Measurements from ENCODE around the gene MPPE1. TPM values are rescaled to one million over a fixed set of nuclear protein-coding genes. Genes with fewer than 3 reads are reported as not detected.

MPPE1 gene
- polyA plus RNA-seq, 3 donors, result 53.4 to 96.8 (median 92.3) TPM

- H3K36me3 Mint-ChIP-seq, result no peaks in the 10 kb centered on the region
- H3K27me3 Mint-ChIP-seq (ENCODE audit: low read depth in 3 of 3), result peaks cover 0 to 8% (median 6%) of the 10 kb centered on the region in 3 donors
- no peaks in the 10 kb centered on the region for H3K4me1 ChIP-seq (ENCODE audit: control insufficient read depth in 1 of 2, insufficient read depth in 2 of 2, low read length in 2 of 2)
- TF ChIP-seq CTCF (IDR thresholded peaks at IDR 0.05), result no peak
- no peaks in the 10 kb centered on the region for H3K9me3 ChIP-seq (replicated peaks in 1 of 2; ENCODE audit: control insufficient read depth in 1 of 2, insufficient read depth in 1 of 2, low read length in 2 of 2)
- no peak overlapping the region for H3K9ac ChIP-seq (ENCODE audit: insufficient read depth, low read length, poor library complexity, severe bottlenecking)
- H3K79me2 ChIP-seq (ENCODE audit: insufficient read depth, low read length), result no peaks in the 10 kb centered on the region
- no peak overlapping the region for H3K4me3 Mint-ChIP-seq
- no peak overlapping the region for H3K27ac ChIP-seq (ENCODE audit: low read depth in 1 of 2, low read length in 2 of 2)
- intact Hi-C loops (cut with micrococcal nuclease), result no loop called here
- H3K36me3 ChIP-seq (replicated peaks in 1 of 2; ENCODE audit: control insufficient read depth in 1 of 2, insufficient read depth in 2 of 2, low read length in 2 of 2), result no peaks in the 10 kb centered on the region
- H3K9me3 Mint-ChIP-seq, result peaks cover 0 to 2% (median 0%) of the 10 kb centered on the region in 7 donors
- no peak for DNase-seq
- no peaks in the 10 kb centered on the region for H4K20me1 ChIP-seq (ENCODE audit: insufficient read depth, low read length)
- H3K27ac Mint-ChIP-seq, result no peak overlapping the region
- peaks cover 4% of the 10 kb centered on the region for H3K4me1 Mint-ChIP-seq
- H3K27me3 ChIP-seq (ENCODE audit: control insufficient read depth in 2 of 2, insufficient read depth in 2 of 2, low read length in 2 of 2), result no peaks in the 10 kb centered on the region
- no peak overlapping the region for H3K4me3 ChIP-seq (replicated peaks in 1 of 3; ENCODE audit: low read depth in 2 of 3, low read length in 3 of 3)
- 100% methylated on average over 1 of the region's 6 CpGs for WGBS (ENCODE audit: insufficient coverage)
- no peak overlapping the region for H2AFZ ChIP-seq (ENCODE audit: insufficient read depth, low read depth, low read length, poor library complexity, severe bottlenecking)
- H3K4me2 ChIP-seq (replicated peaks; ENCODE audit: extremely low read depth, low read length, poor library complexity, severe bottlenecking), result no peak overlapping the region
Observed at GRCh38 chr18:11839556-11839955, 68.6 kb downstream of the MPPE1 start.

GRCh38 chr18:11834772-11835171, 73.3 kb downstream of the MPPE1 start:
- no peak overlapping the region for H2AFZ ChIP-seq (ENCODE audit: insufficient read depth, low read depth, low read length, poor library complexity, severe bottlenecking)
- no peak overlapping the region for H3K27ac Mint-ChIP-seq
- no peak overlapping the region for H3K27ac ChIP-seq (ENCODE audit: low read depth in 1 of 2, low read length in 2 of 2)
- no peak for TF ChIP-seq CTCF (IDR thresholded peaks at IDR 0.05)
- H3K36me3 Mint-ChIP-seq, result no peaks in the 10 kb centered on the region
- peaks cover 0 to 2% (median 0%) of the 10 kb centered on the region in 7 donors for H3K9me3 Mint-ChIP-seq
- 92% methylated on average over 3 of the region's 5 CpGs for WGBS (ENCODE audit: insufficient coverage)
- H3K36me3 ChIP-seq (replicated peaks in 1 of 2; ENCODE audit: control insufficient read depth in 1 of 2, insufficient read depth in 2 of 2, low read length in 2 of 2), result no peaks in the 10 kb centered on the region
- no peaks in the 10 kb centered on the region for H3K9me3 ChIP-seq (replicated peaks in 1 of 2; ENCODE audit: control insufficient read depth in 1 of 2, insufficient read depth in 1 of 2, low read length in 2 of 2)
- no peak overlapping the region for H3K4me3 ChIP-seq (replicated peaks in 1 of 3; ENCODE audit: low read depth in 2 of 3, low read length in 3 of 3)
- H3K4me2 ChIP-seq (replicated peaks; ENCODE audit: extremely low read depth, low read length, poor library complexity, severe bottlenecking), result no peak overlapping the region
- no peak overlapping the region for H3K4me3 Mint-ChIP-seq
- no peaks in the 10 kb centered on the region for H3K4me1 ChIP-seq (ENCODE audit: control insufficient read depth in 1 of 2, insufficient read depth in 2 of 2, low read length in 2 of 2)
- H3K79me2 ChIP-seq (ENCODE audit: insufficient read depth, low read length), result no peaks in the 10 kb centered on the region
- H3K4me1 Mint-ChIP-seq, result peaks cover 4% of the 10 kb centered on the region
- peaks cover 1 to 6% (median 2%) of the 10 kb centered on the region in 3 donors for H3K27me3 Mint-ChIP-seq (ENCODE audit: low read depth in 3 of 3)
- no peak overlapping the region for H3K9ac ChIP-seq (ENCODE audit: insufficient read depth, low read length, poor library complexity, severe bottlenecking)
- DNase-seq, result no peak
- H3K27me3 ChIP-seq (ENCODE audit: control insufficient read depth in 2 of 2, insufficient read depth in 2 of 2, low read length in 2 of 2), result no peaks in the 10 kb centered on the region
- intact Hi-C loops (cut with micrococcal nuclease), result no loop called here
- no peaks in the 10 kb centered on the region for H4K20me1 ChIP-seq (ENCODE audit: insufficient read depth, low read length)

Other genes starting within 250 kb of the MPPE1 start
- under 1 TPM in 2 of 3 donors, not detected in 1; 0.01 to 0.03 TPM for gene GNAL, start 219.1 kb downstream of the MPPE1 start, polyA plus RNA-seq
- gene CHMP1B, start 56.9 kb downstream of the MPPE1 start, polyA plus RNA-seq, result 100 to 1,000 TPM in 2 of 3 donors, 10 to 100 TPM in 1; 95.2 to 182 (median 105) TPM
- gene IMPA2, start 73.2 kb upstream of the MPPE1 start, polyA plus RNA-seq, result 100 to 1,000 TPM in 2 of 3 donors, 10 to 100 TPM in 1; 97.4 to 186 (median 145) TPM
- not detected for gene ANKRD62, start 185.5 kb upstream of the MPPE1 start, polyA plus RNA-seq

Measured in CD14-positive monocyte (primary cell).